GM19397 (cell line): ENCODE measurements around the gene COMMD10.
A peak's percentile ranks its signal among the peaks of the same experiment; 100 is the strongest.
"Not testable (repeated sequence)": the region's sequence is repeated elsewhere in the genome, so short reads cannot be mapped to it uniquely, and the experiment has no call there.

Experiments
- ATAC-seq: cut with Tn5 transposase; IDR thresholded peaks from one replicate; pipeline ENCODE4 v1.9.1; 2021; ENCODE audit warnings: mild to moderate bottlenecking, moderate library complexity; ENCODE audit not compliant: unreplicated experiment

Gene COMMD10

GRCh38 chr5:116091416-116091815 is 6.6 kb downstream of the COMMD10 start:
- no peak for ATAC-seq

DNA sequence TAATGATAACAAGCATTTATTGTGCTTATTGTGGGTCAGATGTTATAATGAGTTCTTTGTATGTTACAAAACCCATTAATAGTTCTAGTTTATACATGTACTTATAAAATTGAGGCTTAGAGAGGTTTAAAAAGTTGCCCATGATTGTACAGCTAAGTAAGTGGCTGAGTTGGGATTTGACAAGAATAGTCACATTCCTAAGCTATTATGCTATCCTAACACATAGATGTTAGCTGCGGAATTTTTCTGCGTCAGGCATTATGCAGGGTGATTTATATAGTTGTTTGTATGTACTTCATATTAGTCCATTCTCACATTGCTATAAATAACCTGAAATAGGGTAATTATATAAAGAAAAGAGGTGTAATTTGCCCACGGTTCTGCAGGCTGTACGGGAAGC is 12.5 kb downstream of the COMMD10 start:
- no peak for ATAC-seq

DNA sequence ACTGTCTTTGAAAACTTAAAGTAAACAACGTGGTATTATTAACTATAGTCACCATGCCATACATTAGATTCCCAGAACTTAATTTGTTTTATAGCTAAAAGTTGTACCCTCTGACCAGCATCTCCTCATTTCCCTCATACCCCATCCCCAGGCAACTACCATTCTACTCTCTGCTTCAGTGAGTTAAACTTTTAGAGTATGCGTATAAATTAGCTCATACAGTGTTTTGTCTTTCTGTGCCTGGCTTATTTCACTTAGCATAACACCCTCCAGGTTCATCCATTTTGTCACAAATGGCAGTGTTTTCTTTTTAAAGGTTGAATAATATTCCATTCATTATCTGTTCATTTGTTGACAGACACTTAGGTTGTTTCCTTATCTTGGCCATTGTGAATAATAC is 14.2 kb downstream of the COMMD10 start:
- ATAC-seq = no peak

GRCh38 chr5:116104941-116105340 is 20.1 kb downstream of the COMMD10 start:
- not testable (repeated sequence) for ATAC-seq

- no peak for ATAC-seq
Measured at GRCh38 chr5:116115163-116115562, 30.3 kb downstream of the COMMD10 start.

GRCh38 chr5:116130471-116130870 is 45.6 kb downstream of the COMMD10 start:
- ATAC-seq = no peak

DNA sequence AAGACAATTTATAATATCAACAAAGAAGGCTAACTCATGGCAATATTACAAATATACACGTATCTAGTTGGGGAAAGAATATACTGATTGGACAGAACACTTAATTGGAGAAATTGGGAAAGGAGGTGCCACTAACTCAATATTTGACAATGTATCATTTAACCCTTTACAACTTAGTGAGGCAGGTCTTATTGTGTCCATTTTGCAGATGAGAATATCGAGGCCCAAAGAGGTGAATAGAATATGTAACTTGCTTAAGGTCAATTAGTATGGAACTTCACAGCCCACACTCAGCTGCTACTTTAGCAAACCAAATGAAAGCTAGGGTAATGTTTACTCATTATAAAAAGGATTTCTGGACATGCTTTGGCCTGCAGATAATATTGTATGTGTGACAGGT is 46.2 kb downstream of the COMMD10 start:
- no peak for ATAC-seq

DNA sequence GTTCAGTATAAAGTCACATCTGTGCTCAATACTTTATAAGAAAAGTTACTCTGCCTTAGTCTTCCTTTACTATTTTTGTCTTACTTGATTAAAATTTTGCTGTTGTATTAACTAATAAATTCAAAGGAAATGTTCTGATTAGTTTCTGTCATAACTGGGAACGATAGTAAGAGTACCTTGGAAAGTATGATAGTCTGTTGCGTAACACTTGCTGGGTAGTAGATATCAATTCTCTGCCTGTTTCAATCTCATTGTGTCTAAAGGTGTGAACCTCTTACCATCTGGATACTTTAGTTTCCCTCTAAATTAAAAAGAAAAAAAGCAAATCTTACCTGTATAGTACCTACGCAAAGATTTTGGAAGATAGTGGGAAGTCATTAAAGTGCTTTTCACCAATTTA is 48.5 kb downstream of the COMMD10 start:
- no peak for ATAC-seq

- peak; percentile 98 for ATAC-seq
Measured at GRCh38 chr5:116135344-116135743, 50.5 kb downstream of the COMMD10 start.

DNA sequence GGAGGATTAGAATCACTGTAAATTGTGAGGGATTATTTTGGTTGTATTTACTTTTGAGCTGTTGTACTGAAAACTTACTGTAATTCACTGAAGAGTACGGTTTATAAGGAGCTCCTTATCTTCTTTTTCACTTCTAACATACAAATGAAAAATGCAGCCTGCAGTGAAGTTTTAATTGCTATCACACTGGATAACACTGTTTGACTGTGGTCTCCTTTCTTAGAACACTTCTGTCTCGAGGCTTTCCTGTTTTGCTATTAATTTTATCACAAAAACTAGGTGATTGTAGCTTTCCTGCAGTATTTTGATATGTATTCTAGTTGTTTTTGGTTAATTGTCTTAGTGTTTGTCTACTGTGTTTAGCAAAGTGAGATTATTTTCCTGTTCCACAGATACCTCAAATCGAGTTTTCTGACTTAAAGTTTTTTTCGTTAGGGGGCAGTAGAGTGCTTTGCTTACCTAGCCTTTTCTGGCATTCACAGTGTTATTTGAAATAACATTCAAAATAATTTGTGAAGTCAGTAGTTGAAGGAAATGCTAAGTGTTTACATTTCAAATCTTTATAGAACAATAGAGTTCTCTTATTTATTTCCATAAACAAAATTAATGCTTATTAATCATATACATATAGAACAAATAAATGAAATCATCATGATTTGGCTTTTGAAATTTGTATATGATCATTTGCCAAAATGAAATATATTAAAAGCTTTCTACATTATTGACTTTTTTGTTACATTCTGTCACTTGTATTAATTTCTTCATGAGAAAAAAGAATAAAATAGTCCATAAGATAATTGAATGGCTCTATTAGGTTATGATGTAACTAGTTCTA is 52.9 kb downstream of the COMMD10 start:
- ATAC-seq = no peak

DNA sequence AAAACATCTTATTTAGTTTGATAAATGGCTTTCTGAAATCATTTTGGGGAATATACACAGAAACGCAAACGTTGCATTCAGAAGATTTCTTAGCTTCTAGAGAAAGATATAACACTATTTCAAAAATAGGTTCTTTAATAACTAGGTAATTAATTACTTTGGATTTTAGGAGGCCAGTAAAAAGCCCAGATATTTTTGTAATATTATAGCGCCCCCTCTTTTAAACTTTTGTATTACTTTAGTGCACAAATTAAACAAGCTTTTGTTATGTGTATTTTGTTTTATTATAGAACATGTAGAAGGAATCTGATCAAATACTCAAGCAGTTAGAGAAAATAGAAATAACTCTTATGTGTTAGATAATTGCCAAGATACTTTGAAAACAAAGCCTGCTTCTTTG is 57.7 kb downstream of the COMMD10 start:
- no peak for ATAC-seq

GRCh38 chr5:116144103-116144502 is 59.3 kb downstream of the COMMD10 start:
- ATAC-seq = no peak

DNA sequence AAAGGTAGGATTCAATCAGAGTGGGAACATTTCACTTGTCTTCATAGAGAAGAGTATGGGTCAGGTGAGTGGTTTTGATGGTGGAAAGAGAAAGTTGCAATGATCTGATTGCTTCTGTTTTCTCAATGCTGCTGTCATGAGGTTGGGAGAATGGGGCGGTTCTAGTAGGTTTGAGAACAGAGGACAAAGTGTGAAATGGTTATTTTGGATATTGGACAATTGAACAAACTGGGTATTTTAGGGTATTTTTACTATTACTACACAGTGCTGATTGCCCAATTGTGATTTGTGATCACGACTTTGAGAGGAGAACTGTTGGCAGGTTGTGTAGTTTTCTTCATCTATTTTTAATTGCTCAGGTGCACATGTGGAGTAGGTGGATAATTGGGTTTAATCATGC is 60.2 kb downstream of the COMMD10 start:
- no peak for ATAC-seq

GRCh38 chr5:116145416-116145815 is 60.6 kb downstream of the COMMD10 start:
- ATAC-seq = no peak

- ATAC-seq = no peak
Measured at GRCh38 chr5:116152169-116152568, 67.3 kb downstream of the COMMD10 start.

DNA sequence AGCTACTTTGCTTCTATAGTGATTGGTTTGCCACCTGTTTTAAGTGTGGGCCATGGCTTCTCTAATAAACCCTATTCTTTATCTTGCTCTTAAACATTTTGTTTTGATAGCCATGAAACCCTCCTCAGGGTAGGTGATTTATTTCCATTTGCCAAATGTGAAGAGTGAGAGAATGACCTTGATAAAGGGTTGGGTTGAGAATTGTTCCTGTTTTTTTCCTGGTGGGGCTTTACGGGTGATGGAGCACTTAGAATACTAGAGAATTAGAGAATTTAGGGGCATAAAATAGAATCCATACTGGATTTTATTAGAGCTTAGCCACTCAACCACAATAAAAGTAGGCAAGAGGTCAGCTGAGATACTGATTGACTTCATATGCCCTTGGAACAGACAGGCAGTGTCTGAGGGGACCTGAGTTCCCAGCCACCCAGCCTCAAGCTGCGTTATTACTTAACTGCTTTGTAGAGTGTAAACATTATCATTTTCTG is 68.9 kb downstream of the COMMD10 start:
- no peak for ATAC-seq

GRCh38 chr5:116154252-116154651 is 69.4 kb downstream of the COMMD10 start:
- ATAC-seq = no peak

GRCh38 chr5:116154931-116155330 is 70.1 kb downstream of the COMMD10 start:
- no peak for ATAC-seq

DNA sequence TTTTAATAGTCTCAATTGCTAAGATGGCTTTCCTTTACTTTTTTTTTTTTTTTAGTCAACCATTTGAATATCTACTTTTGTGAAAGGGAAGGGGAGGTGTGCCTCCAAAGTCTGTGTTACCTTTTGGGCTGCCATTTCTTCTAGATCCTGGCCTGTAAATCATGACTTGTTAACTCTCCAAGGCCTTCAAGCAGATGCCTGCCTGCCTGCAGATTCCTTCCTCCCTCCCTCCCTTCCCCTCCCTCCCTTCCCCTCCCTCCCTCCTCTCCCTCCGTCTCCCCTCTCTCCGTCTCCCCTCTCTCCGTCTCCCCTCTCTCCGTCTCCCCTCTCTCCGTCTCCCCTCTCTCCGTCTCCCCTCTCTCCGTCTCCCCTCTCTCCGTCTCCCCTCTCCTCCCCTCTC is 73.1 kb downstream of the COMMD10 start:
- no peak for ATAC-seq

GRCh38 chr5:116159006-116159405 is 74.2 kb downstream of the COMMD10 start:
- ATAC-seq = no peak

GRCh38 chr5:116174111-116174510 is 89.3 kb downstream of the COMMD10 start:
- no peak for ATAC-seq

DNA sequence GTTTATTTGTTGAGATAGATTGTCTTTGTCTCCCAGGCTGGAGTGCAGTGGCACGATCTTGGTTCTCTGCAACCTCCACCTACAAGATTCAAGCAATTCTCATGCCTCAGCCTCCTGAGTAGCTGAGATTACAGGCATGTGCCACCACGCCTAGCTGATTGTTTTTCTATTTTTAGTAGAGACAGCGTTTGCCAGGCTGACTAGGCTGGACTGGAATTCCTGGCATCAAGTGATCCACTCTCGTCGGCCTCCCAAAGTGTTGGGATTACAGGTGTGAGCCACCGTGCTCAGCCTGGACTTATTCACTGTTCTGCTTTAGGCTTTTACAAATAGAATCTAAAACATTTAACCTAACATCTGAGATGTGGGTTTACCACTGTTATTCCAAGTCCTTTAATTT is 91.3 kb downstream of the COMMD10 start:
- no peak for ATAC-seq

GRCh38 chr5:116178925-116179324 is 94.1 kb downstream of the COMMD10 start:
- no peak for ATAC-seq
